Non-pigmented ciliary epithelial cell (primary cell): ENCODE data around the gene COL11A1.
"Not testable (repeated sequence)": the region's sequence is repeated elsewhere in the genome, so short reads cannot be mapped to it uniquely, and the experiment has no call there.

ENCODE experiments used
- DNase-seq: peaks from one replicate; pipeline ENCODE4 v3.0.0-alpha.2; 2010; ENCODE audit warnings: low read depth

Gene COL11A1

GRCh38 chr1:102834688-102835320 lies 273.5 kb downstream of the COL11A1 start:
- DNase-seq, result no peak

GRCh38 chr1:102833151-102833550 lies 275.2 kb downstream of the COL11A1 start:
- DNase-seq, result no peak

GRCh38 chr1:102826706-102827105 lies 281.6 kb downstream of the COL11A1 start:
- not testable (repeated sequence) for DNase-seq
